ENCODE data around the gene TTC7B. TPM values are rescaled to one million over a fixed set of nuclear protein-coding genes. Genes with fewer than 3 reads are reported as not detected.

TTC7B gene
- total RNA-seq, 2 experiments from 2014 or later = 5.6 to 7.8 TPM

DNA sequence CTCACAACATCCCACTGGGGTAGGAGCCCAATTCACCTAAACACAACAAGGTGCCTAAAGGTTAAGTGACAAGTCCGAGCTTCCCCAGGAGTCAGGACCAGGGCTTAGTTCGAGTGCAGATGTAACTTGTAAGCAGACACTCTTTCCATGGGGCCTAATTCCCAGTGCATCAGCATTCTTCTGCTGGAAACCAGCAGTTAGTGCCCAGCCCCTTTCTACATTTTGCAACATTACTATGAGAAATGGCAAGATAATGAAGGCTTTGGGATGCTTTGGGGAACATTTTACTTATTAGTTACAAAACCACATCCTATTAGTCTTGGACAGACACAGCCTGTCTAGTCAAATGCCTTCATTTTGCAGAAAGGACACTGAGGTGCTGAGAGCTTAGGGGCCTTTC is 239.6 kb downstream of the TTC7B start:
- CTCF ChIA-PET = interaction anchor here (4.5 kb wide), 1 partner anchor 121 kb away, joined by 15 read pairs; no protein-coding TSS in a partner anchor
- no peaks in the 10 kb centered on the region for H3K36me3 Mint-ChIP-seq (ENCODE audit: low read depth)
- TF ChIP-seq, protein P1, sequence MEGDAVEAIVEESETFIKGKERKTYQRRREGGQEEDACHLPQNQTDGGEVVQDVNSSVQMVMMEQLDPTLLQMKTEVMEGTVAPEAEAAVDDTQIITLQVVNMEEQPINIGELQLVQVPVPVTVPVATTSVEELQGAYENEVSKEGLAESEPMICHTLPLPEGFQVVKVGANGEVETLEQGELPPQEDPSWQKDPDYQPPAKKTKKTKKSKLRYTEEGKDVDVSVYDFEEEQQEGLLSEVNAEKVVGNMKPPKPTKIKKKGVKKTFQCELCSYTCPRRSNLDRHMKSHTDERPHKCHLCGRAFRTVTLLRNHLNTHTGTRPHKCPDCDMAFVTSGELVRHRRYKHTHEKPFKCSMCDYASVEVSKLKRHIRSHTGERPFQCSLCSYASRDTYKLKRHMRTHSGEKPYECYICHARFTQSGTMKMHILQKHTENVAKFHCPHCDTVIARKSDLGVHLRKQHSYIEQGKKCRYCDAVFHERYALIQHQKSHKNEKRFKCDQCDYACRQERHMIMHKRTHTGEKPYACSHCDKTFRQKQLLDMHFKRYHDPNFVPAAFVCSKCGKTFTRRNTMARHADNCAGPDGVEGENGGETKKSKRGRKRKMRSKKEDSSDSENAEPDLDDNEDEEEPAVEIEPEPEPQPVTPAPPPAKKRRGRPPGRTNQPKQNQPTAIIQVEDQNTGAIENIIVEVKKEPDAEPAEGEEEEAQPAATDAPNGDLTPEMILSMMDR (IDR thresholded peaks at IDR 0.05) = no peak
- intact Hi-C loops (cut with micrococcal nuclease) = no loop called here
- no peaks in the 10 kb centered on the region for H3K9me3 Mint-ChIP-seq
- POLR2A ChIA-PET = no interaction called here
- no peaks in the 10 kb centered on the region for H3K27me3 Mint-ChIP-seq
- DNase-seq = no peak
- H3K27ac Mint-ChIP-seq = no peak overlapping the region
- no peak for ATAC-seq
- no peaks in the 10 kb centered on the region for H3K4me1 Mint-ChIP-seq (ENCODE audit: low read depth)
- no peak overlapping the region for H3K4me3 Mint-ChIP-seq

DNA sequence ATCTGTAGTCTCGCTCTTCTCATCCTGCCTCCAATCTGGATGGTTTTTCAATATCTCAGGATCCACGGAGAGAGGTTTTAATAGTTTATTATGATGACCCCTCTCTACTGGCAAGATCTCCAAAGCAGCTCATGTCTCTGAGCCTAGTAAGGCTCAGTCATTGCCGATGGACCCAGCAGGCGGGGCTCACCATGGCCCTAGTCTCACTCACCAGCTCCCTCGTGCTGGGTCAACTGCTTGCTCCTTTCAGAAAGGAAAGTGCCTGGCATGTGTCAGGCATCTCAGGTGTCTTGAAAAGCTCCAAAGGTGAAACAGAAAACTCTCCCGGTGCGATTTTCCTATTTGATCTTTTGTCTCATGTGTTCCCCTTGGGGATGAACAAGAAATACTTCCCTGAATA is 240.4 kb downstream of the TTC7B start:
- intact Hi-C loops (cut with micrococcal nuclease) = no loop called here
- no peak overlapping the region for H3K4me3 Mint-ChIP-seq
- no peaks in the 10 kb centered on the region for H3K36me3 Mint-ChIP-seq (ENCODE audit: low read depth)
- H3K27me3 Mint-ChIP-seq = no peaks in the 10 kb centered on the region
- TF ChIP-seq, protein P1 (IDR thresholded peaks at IDR 0.05) = no peak
- ChIA-PET CTCF (interaction anchor here (4.5 kb wide), 1 partner anchor 122 kb away, joined by 15 read pairs; no protein-coding TSS in a partner anchor), POLR2A (interaction anchor here (1.1 to 1.2 kb wide), 2 partner anchors 15 to 169 kb away, joined by 3 read pairs; no protein-coding TSS in a partner anchor)
- H3K4me1 Mint-ChIP-seq (ENCODE audit: low read depth) = no peaks in the 10 kb centered on the region
- ATAC-seq (no peak), DNase-seq (no peak)
- no peaks in the 10 kb centered on the region for H3K9me3 Mint-ChIP-seq
- H3K27ac Mint-ChIP-seq = no peak overlapping the region

GRCh38 chr14:90575336-90575735 is 240.9 kb downstream of the TTC7B start:
- DNase-seq (no peak), ATAC-seq (no peak)
- no peak overlapping the region for H3K27ac Mint-ChIP-seq
- ChIA-PET POLR2A (interaction anchor here (1.1 to 1.2 kb wide), 2 partner anchors 14 to 169 kb away, joined by 3 read pairs; no protein-coding TSS in a partner anchor), CTCF (interaction anchor here (4.5 kb wide), 1 partner anchor 122 kb away, joined by 15 read pairs; no protein-coding TSS in a partner anchor)
- intact Hi-C loops (cut with micrococcal nuclease) = no loop called here
- TF ChIP-seq, protein P1 (IDR thresholded peaks at IDR 0.05) = no peak
- no peaks in the 10 kb centered on the region for H3K27me3 Mint-ChIP-seq
- no peak overlapping the region for H3K4me3 Mint-ChIP-seq
- no peaks in the 10 kb centered on the region for H3K4me1 Mint-ChIP-seq (ENCODE audit: low read depth)
- no peaks in the 10 kb centered on the region for H3K9me3 Mint-ChIP-seq
- H3K36me3 Mint-ChIP-seq (ENCODE audit: low read depth) = no peaks in the 10 kb centered on the region

- ATAC-seq (no peak), DNase-seq (no peak)
- no peak overlapping the region for H3K4me3 Mint-ChIP-seq
- H3K27ac Mint-ChIP-seq = no peak overlapping the region
- H3K36me3 Mint-ChIP-seq (ENCODE audit: low read depth) = no peaks in the 10 kb centered on the region
- TF ChIP-seq, protein P1 (IDR thresholded peaks at IDR 0.05) = no peak
- H3K27me3 Mint-ChIP-seq = no peaks in the 10 kb centered on the region
- no peaks in the 10 kb centered on the region for H3K4me1 Mint-ChIP-seq (ENCODE audit: low read depth)
- CTCF ChIA-PET = interaction anchor here (4.5 kb wide), 1 partner anchor 123 kb away, joined by 15 read pairs; no protein-coding TSS in a partner anchor
- H3K9me3 Mint-ChIP-seq = no peaks in the 10 kb centered on the region
- intact Hi-C loops (cut with micrococcal nuclease) = no loop called here
- POLR2A ChIA-PET = no interaction called here
Measured at GRCh38 chr14:90574188-90575131, 241.8 kb downstream of the TTC7B start.

All from activated CD8-positive, alpha-beta T cell treated with anti-CD3 and anti-CD28 coated beads for 36 hours (primary cell).